H9 (cell line): ENCODE data around the gene MEP1A. TPM values are rescaled to one million over a fixed set of nuclear protein-coding genes. Genes with fewer than 3 reads are reported as not detected.

ENCODE experiments used
- DNase-seq: peaks from one replicate; pipeline ENCODE4 v3.0.0-alpha.2; 2017
- H2AFZ ChIP-seq: one replicate; pipeline ENCODE4 v1.6.1; 2013; ENCODE audit warnings: mild to moderate bottlenecking, low read length, control low read depth, moderate library complexity
- H2AK5ac ChIP-seq: 2 replicates; pipeline ENCODE4 v1.6.1; 2013; ENCODE audit warnings: low read length, control low read depth, mixed read lengths; ENCODE audit not compliant: insufficient read length
- H2BK120ac ChIP-seq: one replicate; pipeline ENCODE4 v1.6.1; 2013; ENCODE audit warnings: low read depth, mild to moderate bottlenecking, low read length, control low read depth, inconsistent platforms; ENCODE audit not compliant: poor library complexity, severe bottlenecking
- H2BK12ac ChIP-seq: 2 replicates; pipeline ENCODE4 v1.6.1; 2013; ENCODE audit warnings: low read length, control low read depth, mixed read lengths, low read depth; ENCODE audit not compliant: insufficient read length
- H2BK15ac ChIP-seq: 2 replicates; pipeline ENCODE4 v1.6.1; 2013; ENCODE audit warnings: low read depth, low read length, control low read depth
- H2BK20ac ChIP-seq: one replicate; pipeline ENCODE4 v1.6.1; 2013; ENCODE audit warnings: low read depth, mild to moderate bottlenecking, low read length, control low read depth, inconsistent platforms; ENCODE audit not compliant: poor library complexity, severe bottlenecking
- H2BK5ac ChIP-seq: 2 replicates; pipeline ENCODE4 v1.6.1; 2013; ENCODE audit warnings: low read length, control low read depth, mixed read lengths; ENCODE audit not compliant: insufficient read length
- H3K14ac ChIP-seq: 2 replicates; pipeline ENCODE4 v1.6.1; 2013; ENCODE audit warnings: low read length, control low read depth; ENCODE audit not compliant: insufficient read depth
- H3K18ac ChIP-seq: 2 replicates; pipeline ENCODE4 v1.6.1; 2013; ENCODE audit warnings: low read depth, mild to moderate bottlenecking, mixed read lengths, low read length, control low read depth; ENCODE audit not compliant: insufficient read length
- H3K23ac ChIP-seq: 2 replicates; pipeline ENCODE4 v1.6.1; 2013; ENCODE audit warnings: low read length, control low read depth, mixed read lengths, low read depth; ENCODE audit not compliant: insufficient read length
- H3K23me2 ChIP-seq: 2 replicates; pipeline ENCODE4 v1.6.1; 2013; ENCODE audit warnings: low read depth, mild to moderate bottlenecking, mixed read lengths, low read length, control low read depth; ENCODE audit not compliant: insufficient read length, poor library complexity, severe bottlenecking
- H3K27ac ChIP-seq: 2 replicates; pipeline ENCODE4 v1.5.1; 2013; ENCODE audit warnings: low read length, control low read depth, mixed read lengths, low read depth; ENCODE audit not compliant: insufficient read length
- H3K27me3 ChIP-seq: 2 replicates; pipeline ENCODE4 v1.6.1; 2013; ENCODE audit warnings: low read length, control low read depth, inconsistent platforms; ENCODE audit not compliant: insufficient read depth
- H3K4ac ChIP-seq: 2 replicates; pipeline ENCODE4 v1.6.1; 2013; ENCODE audit warnings: low read depth, mild to moderate bottlenecking, control low read depth, inconsistent platforms, low read length, moderate library complexity
- H3K4me1 ChIP-seq: 2 replicates; pipeline ENCODE4 v1.6.1; 2013; ENCODE audit warnings: low read length, control low read depth, inconsistent platforms; ENCODE audit not compliant: insufficient read depth
- H3K4me2 ChIP-seq: 2 replicates; pipeline ENCODE4 v1.6.1; 2013; ENCODE audit warnings: low read length, control low read depth, mixed read lengths; ENCODE audit not compliant: insufficient read length, insufficient read depth
- H3K56ac ChIP-seq: 2 replicates; pipeline ENCODE4 v1.6.1; 2013; ENCODE audit warnings: low read depth, mild to moderate bottlenecking, mixed read lengths, low read length, control low read depth; ENCODE audit not compliant: insufficient read length
- H3K79me1 ChIP-seq: 2 replicates; pipeline ENCODE4 v1.6.1; 2013; ENCODE audit warnings: low read depth, mild to moderate bottlenecking, moderate library complexity, low read length, control low read depth, inconsistent platforms; ENCODE audit not compliant: insufficient read depth, poor library complexity, severe bottlenecking
- H3K79me2 ChIP-seq: 2 replicates; pipeline ENCODE4 v1.6.1; 2013; ENCODE audit warnings: low read length, control low read depth, inconsistent platforms; ENCODE audit not compliant: insufficient read depth
- H3K9ac ChIP-seq: 2 replicates; pipeline ENCODE4 v1.6.1; 2013; ENCODE audit warnings: low read length, control low read depth, mixed read lengths; ENCODE audit not compliant: insufficient read length; ENCODE audit errors: extremely low read depth
- H3K9me3 ChIP-seq: one replicate; pipeline ENCODE4 v1.6.1; 2013; ENCODE audit warnings: low read depth, low read length, inconsistent platforms; ENCODE audit not compliant: control insufficient read depth
- H3T11ph ChIP-seq: one replicate; pipeline ENCODE4 v1.6.1; 2013; ENCODE audit warnings: mild to moderate bottlenecking, low read length, control low read depth, inconsistent platforms
- H4K20me1 ChIP-seq: one replicate; pipeline ENCODE4 v1.6.1; 2013; ENCODE audit not compliant: control insufficient read depth, insufficient read length, insufficient read depth
- H4K5ac ChIP-seq: 2 replicates; pipeline ENCODE4 v1.6.1; 2013; ENCODE audit warnings: low read depth, mild to moderate bottlenecking, mixed read lengths, low read length, control low read depth; ENCODE audit not compliant: insufficient read length
- H4K8ac ChIP-seq: replicated peaks from 2 replicates; pipeline ENCODE4 v1.6.1; 2013; ENCODE audit warnings: low read length, control low read depth, mixed read lengths, low read depth; ENCODE audit not compliant: insufficient read length
- H4K91ac ChIP-seq: 2 replicates; pipeline ENCODE4 v1.6.1; 2013; ENCODE audit warnings: low read depth, mild to moderate bottlenecking, moderate library complexity, mixed read lengths, low read length, control low read depth; ENCODE audit not compliant: insufficient read length
- H3K27ac Mint-ChIP-seq, 3 experiments: 2 replicates in 2 of 3; 3 replicates in 1 of 3; pipeline ENCODE4 v1.8.0; 2020 to 2021; ENCODE audit warnings: mixed read lengths in 3 of 3, mild to moderate bottlenecking in 1 of 3, moderate library complexity in 1 of 3
- H3K27me3 Mint-ChIP-seq: 2 replicates; pipeline ENCODE4 v1.8.0; 2021; ENCODE audit warnings: low read depth, mild to moderate bottlenecking, moderate library complexity, mixed read lengths
- H3K36me3 Mint-ChIP-seq, 3 experiments: 2 replicates in 2 of 3; 3 replicates in 1 of 3; pipeline ENCODE4 v1.8.0; 2020 to 2021; ENCODE audit warnings: low read depth in 3 of 3, mixed read lengths in 3 of 3; ENCODE audit not compliant: insufficient read depth in 1 of 3
- H3K4me1 Mint-ChIP-seq, 2 experiments: 2 replicates each; pipeline ENCODE4 v1.8.0; 2020; ENCODE audit warnings: mixed read lengths in 2 of 2
- H3K4me3 Mint-ChIP-seq, 2 experiments: 2 replicates in 1 of 2; 3 replicates in 1 of 2; pipeline ENCODE4 v1.8.0; 2020 to 2021; ENCODE audit warnings: mild to moderate bottlenecking in 2 of 2, mixed read lengths in 2 of 2, moderate library complexity in 1 of 2
- H3K9me3 Mint-ChIP-seq, 2 experiments: 2 replicates in 1 of 2; 3 replicates in 1 of 2; pipeline ENCODE4 v1.8.0; 2020; ENCODE audit warnings: mild to moderate bottlenecking in 2 of 2, mixed read lengths in 2 of 2, moderate library complexity in 1 of 2
- CTCF ChIP-seq: fragments of 200-600 bp; sonication (generic); conservative IDR thresholded peaks from 3 replicates; pipeline ENCODE4 v1.8.0; 2021; ENCODE audit warnings: antibody characterized with exemption, mild to moderate bottlenecking
- WGBS: extraction: QIAGEN DNeasy Blood & Tissue Kit; methylation state at CpG from one replicate; pipeline ENCODE4 v1.1.7; 2013; ENCODE audit warnings: missing lambda C conversion rate, low lambda C conversion rate, mixed read lengths; ENCODE audit not compliant: insufficient read length; ENCODE audit errors: extremely low coverage; 5-methylcytosine and 5-hydroxymethylcytosine counted together
- total RNA-seq: library from RNA; stranded (reverse); gene quantifications from 2 replicates; pipeline ENCODE4 v1.2.1, GENCODE V29; 2021

Gene MEP1A
- total RNA-seq, 1 experiment from 2014 or later, result not detected

GRCh38 chr6:46821458-46821881, 28.3 kb downstream of the MEP1A start:
- no peak for DNase-seq
- H4K91ac ChIP-seq, result no peak overlapping the region
- H3K23me2 ChIP-seq, result no peaks in the 10 kb centered on the region
- no CpG with 5 or more reads among the region's 4 CpGs for WGBS
- no peak overlapping the region for H4K8ac ChIP-seq
- H3K9me3 ChIP-seq, result no peaks in the 10 kb centered on the region
- no peak overlapping the region for H3T11ph ChIP-seq
- no peaks in the 10 kb centered on the region for H3K36me3 Mint-ChIP-seq
- no peaks in the 10 kb centered on the region for H3K27me3 Mint-ChIP-seq
- H3K79me2 ChIP-seq, result no peaks in the 10 kb centered on the region
- no peak overlapping the region for H2AK5ac ChIP-seq
- no peak overlapping the region for H3K18ac ChIP-seq
- no peak overlapping the region for H3K27ac ChIP-seq
- H2BK120ac ChIP-seq, result no peak overlapping the region
- H3K4me3 Mint-ChIP-seq, result no peak overlapping the region
- no peak overlapping the region for H3K4me2 ChIP-seq
- no peak overlapping the region for H3K23ac ChIP-seq
- TF ChIP-seq CTCF, result no peak
- H2BK20ac ChIP-seq, result no peak overlapping the region
- H3K9ac ChIP-seq, result no peak overlapping the region
- H4K20me1 ChIP-seq, result no peaks in the 10 kb centered on the region
- H3K56ac ChIP-seq, result no peak overlapping the region
- H2BK5ac ChIP-seq, result no peak overlapping the region
- H3K79me1 ChIP-seq, result no peaks in the 10 kb centered on the region
- H3K4ac ChIP-seq, result no peak overlapping the region
- H3K4me1 Mint-ChIP-seq, result no peaks in the 10 kb centered on the region
- H3K27me3 ChIP-seq, result no peaks in the 10 kb centered on the region
- H2BK15ac ChIP-seq, result no peak overlapping the region
- no peak overlapping the region for H3K14ac ChIP-seq
- H4K5ac ChIP-seq, result no peak overlapping the region
- no peak overlapping the region for H3K27ac Mint-ChIP-seq
- H2BK12ac ChIP-seq, result no peak overlapping the region
- no peak overlapping the region for H2AFZ ChIP-seq
- no peaks in the 10 kb centered on the region for H3K4me1 ChIP-seq
- no peaks in the 10 kb centered on the region for H3K9me3 Mint-ChIP-seq
